B cell (primary cell): ENCODE measurements around the gene TBX18. TPM values are rescaled to one million over a fixed set of nuclear protein-coding genes. Genes with fewer than 3 reads are reported as not detected.

Experiments
- ATAC-seq: fragments of 200-7000 bp; cut with Tn5 transposase; one replicate; pipeline ENCODE4 v1.10.0; 2021; ENCODE audit warnings: low read depth, mild to moderate bottlenecking, moderate number of reproducible peaks, moderate library complexity
- CTCF ChIA-PET: fragments of 350-600 bp; sonication (Branson Sonifier 250); formaldehyde crosslinking; loops from one replicate; lab custom pipeline; 2021; ENCODE audit warnings: antibody characterized with exemption, inconsistent platforms; lab: Charles Lee
- POLR2A ChIA-PET: fragments of 350-600 bp; sonication (Branson Sonifier 250); formaldehyde crosslinking; loops from one replicate; lab custom pipeline; 2021; ENCODE audit warnings: antibody characterized with exemption; lab: Charles Lee
- DNase-seq: peaks from one replicate; pipeline ENCODE4 v3.0.0; 2013
- H2AFZ ChIP-seq: 2 replicates; pipeline ENCODE4 v1.6.1; 2012; ENCODE audit warnings: mild to moderate bottlenecking, low read depth, low read length; ENCODE audit not compliant: insufficient read depth, poor library complexity, severe bottlenecking
- H3K27ac ChIP-seq, 2 donors: 1 replicate in 1 of 2; 2 replicates in 1 of 2; pipeline ENCODE4 v1.5.1; 2012 to 2013; ENCODE audit warnings: low read length in 2 of 2, mild to moderate bottlenecking in 2 of 2, moderate library complexity in 1 of 2
- H3K27me3 ChIP-seq, 4 experiments: fragments of 200-600 bp in 1 of 4; sonication (generic) in 1 of 4; replicated peaks in 1 of 4; 1 replicate in 2 of 4; 2 replicates in 2 of 4; pipeline versions ENCODE4 v1.6.1 to v1.7.0; 2013 to 2016; ENCODE audit warnings: low read length in 3 of 4, mild to moderate bottlenecking in 2 of 4, mixed read lengths in 1 of 4, moderate library complexity in 1 of 4; ENCODE audit not compliant: insufficient read depth in 4 of 4, control insufficient read depth in 3 of 4; ENCODE audit errors: control extremely low read depth in 1 of 4
- H3K36me3 ChIP-seq, 2 experiments: replicated peaks in 1 of 2; 1 replicate in 1 of 2; 2 replicates in 1 of 2; pipeline versions ENCODE4 v1.6.1 to v1.7.1; 2013; ENCODE audit warnings: low read length in 1 of 2; ENCODE audit not compliant: insufficient read depth in 2 of 2, control insufficient read depth in 1 of 2; ENCODE audit errors: control extremely low read depth in 1 of 2, extremely low read depth in 1 of 2
- H3K4me1 ChIP-seq, 2 donors: fragments of 200-600 bp in 1 of 2; sonication (generic) in 1 of 2; 1 replicate in 1 of 2; 2 replicates in 1 of 2; pipeline versions ENCODE4 v1.5.1 to v1.6.1; 2013 to 2017; ENCODE audit warnings: low read length in 2 of 2; ENCODE audit not compliant: control insufficient read depth in 2 of 2, insufficient read depth in 2 of 2
- H3K4me2 ChIP-seq: replicated peaks from 2 replicates; pipeline ENCODE3; 2012; ENCODE audit warnings: mild to moderate bottlenecking, low read depth, low read length; ENCODE audit not compliant: poor library complexity, severe bottlenecking
- H3K4me3 ChIP-seq, 5 experiments: fragments of 200-600 bp in 1 of 5; sonication (generic) in 1 of 5; 1 replicate in 3 of 5; 2 replicates in 2 of 5; pipeline versions ENCODE4 v1.5.1 to v1.7.0; 2011 to 2016; ENCODE audit warnings: low read length in 4 of 5, mild to moderate bottlenecking in 4 of 5, low read depth in 2 of 5, control low read depth in 1 of 5, moderate library complexity in 1 of 5; ENCODE audit not compliant: insufficient read depth in 1 of 5; ENCODE audit errors: control extremely low read depth in 1 of 5, extremely low read depth in 1 of 5
- H3K79me2 ChIP-seq: fragments of 200-600 bp; sonication (generic); one replicate; pipeline ENCODE4 v1.6.0; 2016; ENCODE audit warnings: low read length; ENCODE audit not compliant: control insufficient read depth, insufficient read depth
- H3K9ac ChIP-seq: fragments of 200-600 bp; sonication (generic); 2 replicates; pipeline ENCODE4 v1.6.1; 2017; ENCODE audit warnings: mild to moderate bottlenecking, low read length, moderate library complexity
- H3K9me3 ChIP-seq, 3 donors: one replicate each; pipeline versions ENCODE4 v1.6.1 to v1.7.1; 2013; ENCODE audit warnings: low read length in 2 of 3; ENCODE audit not compliant: control insufficient read depth in 2 of 3, insufficient read depth in 1 of 3; ENCODE audit errors: control extremely low read depth in 1 of 3
- H4K20me1 ChIP-seq: 2 replicates; pipeline ENCODE4 v1.6.0; 2012; ENCODE audit warnings: mild to moderate bottlenecking, low read length; ENCODE audit not compliant: insufficient read depth, control insufficient read depth, poor library complexity, severe bottlenecking
- H3K27ac Mint-ChIP-seq: one replicate; pipeline ENCODE4 v1.8.0; 2021; ENCODE audit warnings: mixed read lengths
- H3K27me3 Mint-ChIP-seq: one replicate; pipeline ENCODE4 v1.8.0; 2021; ENCODE audit warnings: mixed read lengths
- H3K4me1 Mint-ChIP-seq: one replicate; pipeline ENCODE4 v1.8.0; 2021; ENCODE audit warnings: mixed read lengths
- H3K4me3 Mint-ChIP-seq: one replicate; pipeline ENCODE4 v1.8.0; 2021; ENCODE audit warnings: mixed read lengths
- H3K9me3 Mint-ChIP-seq: one replicate; pipeline ENCODE4 v1.8.0; 2022; ENCODE audit warnings: mixed read lengths; ENCODE audit not compliant: insufficient read depth
- EZH2 ChIP-seq: IDR thresholded peaks from 2 replicates; pipeline ENCODE4 v1.6.1; 2012; ENCODE audit warnings: borderline replicate concordance, low read depth, mild to moderate bottlenecking, moderate library complexity, low read length; ENCODE audit not compliant: insufficient read depth, poor library complexity, severe bottlenecking
- WGBS: methylation state at CpG from one replicate; pipeline ENCODE4 v1.1.5; 2013; ENCODE audit warnings: missing lambda C conversion rate; ENCODE audit not compliant: insufficient coverage; 5-methylcytosine and 5-hydroxymethylcytosine counted together
- intact Hi-C: fragments of 100-400 bp; cut with micrococcal nuclease; formaldehyde crosslinking; loops from one replicate; pipeline ENCODE4 v1.10.0; 2022
- polyA plus RNA-seq: library from polyadenylated mRNA; depleted of rRNA; stranded (reverse); fragments of >200 nt; gene quantifications from 2 replicates; pipeline ENCODE4 v1.2.3, GENCODE V29; 2012
- total RNA-seq, 2 donors: library from RNA; stranded (reverse); fragments of 120-200 nt in 1 of 2; gene quantifications; 1 replicate in 1 of 2; 2 replicates in 1 of 2; pipeline versions ENCODE4 v1.2.3 to v1.2.4, GENCODE V29; 2013 to 2022
- TF ChIP-seq, protein P1 (sequence below): fragments of 200-600 bp; IDR thresholded peaks from one replicate; pipeline ENCODE4 v1.8.0; 2022; ENCODE audit warnings: antibody characterized with exemption, mild to moderate bottlenecking

TBX18 gene
- total and polyA plus RNA-seq, 2 donors (not counting 1 experiment from before 2014, with no cell fraction given), result not detected

DNA sequence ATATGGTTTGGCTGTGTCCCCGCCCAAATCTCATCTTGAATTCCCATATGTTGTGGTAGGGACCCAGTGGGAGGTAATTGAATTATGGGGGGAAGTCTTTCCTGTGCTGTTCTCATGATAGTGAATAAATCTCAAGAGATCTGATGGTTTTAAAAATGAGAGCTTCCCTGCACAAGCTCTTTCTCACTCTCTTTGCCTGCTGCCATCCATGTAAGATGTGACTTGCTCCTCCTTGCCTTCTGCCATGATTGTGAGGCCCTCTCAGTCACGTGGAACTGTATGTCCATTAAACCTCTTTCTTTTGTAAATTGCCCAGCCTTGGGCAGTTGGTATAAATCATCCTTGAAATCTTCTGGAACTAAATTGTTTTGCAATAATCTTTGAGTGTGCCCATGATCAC, 31.9 kb upstream of the TBX18 start:
- no peak overlapping the region for H2AFZ ChIP-seq
- H3K4me3 Mint-ChIP-seq, result no peak overlapping the region
- DNase-seq, result no peak
- no peak overlapping the region for H3K27ac Mint-ChIP-seq
- intact Hi-C loops, result no loop called here
- no peaks in the 10 kb centered on the region for H3K4me1 Mint-ChIP-seq
- ChIA-PET CTCF (no interaction called here), POLR2A (no interaction called here)
- H3K27me3 Mint-ChIP-seq, result no peaks in the 10 kb centered on the region
- H3K27ac ChIP-seq, result no peak overlapping the region
- no CpG with 5 or more reads among the region's 2 CpGs for WGBS
- no peak overlapping the region for H3K4me3 ChIP-seq
- no peaks in the 10 kb centered on the region for H3K36me3 ChIP-seq
- H3K4me1 ChIP-seq, result no peaks in the 10 kb centered on the region
- H3K27me3 ChIP-seq, result no peaks in the 10 kb centered on the region
- no peak overlapping the region for H3K4me2 ChIP-seq
- no peak for ATAC-seq
- H3K79me2 ChIP-seq, result no peaks in the 10 kb centered on the region
- H4K20me1 ChIP-seq, result no peaks in the 10 kb centered on the region
- H3K9ac ChIP-seq, result no peak overlapping the region
- H3K9me3 ChIP-seq, result no peaks in the 10 kb centered on the region
- H3K9me3 Mint-ChIP-seq, result peaks cover 4% of the 10 kb centered on the region
- TF ChIP-seq, protein P1, sequence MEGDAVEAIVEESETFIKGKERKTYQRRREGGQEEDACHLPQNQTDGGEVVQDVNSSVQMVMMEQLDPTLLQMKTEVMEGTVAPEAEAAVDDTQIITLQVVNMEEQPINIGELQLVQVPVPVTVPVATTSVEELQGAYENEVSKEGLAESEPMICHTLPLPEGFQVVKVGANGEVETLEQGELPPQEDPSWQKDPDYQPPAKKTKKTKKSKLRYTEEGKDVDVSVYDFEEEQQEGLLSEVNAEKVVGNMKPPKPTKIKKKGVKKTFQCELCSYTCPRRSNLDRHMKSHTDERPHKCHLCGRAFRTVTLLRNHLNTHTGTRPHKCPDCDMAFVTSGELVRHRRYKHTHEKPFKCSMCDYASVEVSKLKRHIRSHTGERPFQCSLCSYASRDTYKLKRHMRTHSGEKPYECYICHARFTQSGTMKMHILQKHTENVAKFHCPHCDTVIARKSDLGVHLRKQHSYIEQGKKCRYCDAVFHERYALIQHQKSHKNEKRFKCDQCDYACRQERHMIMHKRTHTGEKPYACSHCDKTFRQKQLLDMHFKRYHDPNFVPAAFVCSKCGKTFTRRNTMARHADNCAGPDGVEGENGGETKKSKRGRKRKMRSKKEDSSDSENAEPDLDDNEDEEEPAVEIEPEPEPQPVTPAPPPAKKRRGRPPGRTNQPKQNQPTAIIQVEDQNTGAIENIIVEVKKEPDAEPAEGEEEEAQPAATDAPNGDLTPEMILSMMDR, result no peak
- TF ChIP-seq EZH2, result no peak

- no peak overlapping the region for H3K9ac ChIP-seq
- no peaks in the 10 kb centered on the region for H3K4me1 Mint-ChIP-seq
- H3K79me2 ChIP-seq, result no peaks in the 10 kb centered on the region
- H3K9me3 Mint-ChIP-seq, result peaks cover 4% of the 10 kb centered on the region
- H3K27me3 ChIP-seq, result no peaks in the 10 kb centered on the region
- no peaks in the 10 kb centered on the region for H3K4me1 ChIP-seq
- H2AFZ ChIP-seq, result no peak overlapping the region
- WGBS, result no CpG with 5 or more reads among the region's 1 CpG
- no peak overlapping the region for H3K4me3 Mint-ChIP-seq
- ChIA-PET POLR2A (no interaction called here), CTCF (no interaction called here)
- no peaks in the 10 kb centered on the region for H3K9me3 ChIP-seq
- H3K27me3 Mint-ChIP-seq, result no peaks in the 10 kb centered on the region
- ATAC-seq (no peak), DNase-seq (no peak)
- no peak overlapping the region for H3K4me2 ChIP-seq
- H3K36me3 ChIP-seq, result no peaks in the 10 kb centered on the region
- H3K27ac ChIP-seq, result no peak overlapping the region
- intact Hi-C loops, result no loop called here
- H3K4me3 ChIP-seq, result no peak overlapping the region
- no peak overlapping the region for H3K27ac Mint-ChIP-seq
- TF ChIP-seq, protein P1, result no peak
- no peak for TF ChIP-seq EZH2
- no peaks in the 10 kb centered on the region for H4K20me1 ChIP-seq
These were observed 27.5 kb upstream of the TBX18 start for GRCh38 chr6:84791927-84792326.
